GM18502 (cell line): ENCODE results near the gene GTF3C1.
"Not testable (repeated sequence)": the region's sequence is repeated elsewhere in the genome, so short reads cannot be mapped to it uniquely, and the experiment has no call there.

Experiments used
- ATAC-seq: cut with Tn5 transposase; IDR thresholded peaks from one replicate; pipeline ENCODE4 v1.9.1; 2021; ENCODE audit warnings: mild to moderate bottlenecking; ENCODE audit not compliant: unreplicated experiment, poor library complexity

Gene GTF3C1

DNA sequence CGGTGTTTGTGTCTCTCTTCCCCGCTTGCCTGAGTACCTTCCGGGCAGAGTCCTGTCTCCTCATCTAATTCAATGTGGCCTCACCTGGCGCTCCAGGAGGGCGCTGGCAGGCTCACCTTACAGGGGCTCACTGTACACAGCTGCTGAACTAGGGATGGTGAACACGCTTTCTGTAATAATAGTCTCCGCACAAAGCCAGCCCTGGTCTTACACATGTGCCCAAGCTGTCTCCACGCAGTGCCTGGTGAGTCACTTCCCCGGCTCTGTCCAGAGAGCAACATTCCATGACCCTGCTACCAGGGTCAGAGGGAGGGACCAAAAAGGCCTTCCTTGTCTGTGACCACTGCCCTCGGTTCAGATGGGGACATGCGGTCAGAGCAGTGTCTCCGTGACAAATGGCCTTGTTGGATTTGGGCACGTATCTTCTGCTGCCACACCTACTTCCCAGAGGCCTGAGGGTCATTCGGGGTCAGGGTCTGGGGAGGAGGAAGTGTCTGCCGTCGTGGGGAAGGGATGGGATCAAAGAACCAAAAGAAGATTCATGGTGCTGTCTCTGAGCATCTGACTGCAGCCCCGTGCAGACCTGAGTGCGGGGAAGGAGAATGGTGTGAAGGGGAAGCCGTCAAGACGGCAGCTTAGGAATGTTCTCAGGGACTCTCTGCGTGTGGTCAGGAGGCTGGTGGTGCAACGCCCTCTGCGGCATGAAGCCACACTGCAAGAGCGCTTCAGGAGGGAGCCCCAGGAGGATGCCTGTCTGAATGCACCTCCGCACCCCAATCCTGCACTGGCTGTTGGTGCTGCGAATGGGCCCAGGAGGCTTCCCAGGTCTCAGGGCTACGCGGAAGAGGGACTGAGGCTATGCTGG, 78.9 kb downstream of the GTF3C1 start:
- ATAC-seq: no peak

DNA sequence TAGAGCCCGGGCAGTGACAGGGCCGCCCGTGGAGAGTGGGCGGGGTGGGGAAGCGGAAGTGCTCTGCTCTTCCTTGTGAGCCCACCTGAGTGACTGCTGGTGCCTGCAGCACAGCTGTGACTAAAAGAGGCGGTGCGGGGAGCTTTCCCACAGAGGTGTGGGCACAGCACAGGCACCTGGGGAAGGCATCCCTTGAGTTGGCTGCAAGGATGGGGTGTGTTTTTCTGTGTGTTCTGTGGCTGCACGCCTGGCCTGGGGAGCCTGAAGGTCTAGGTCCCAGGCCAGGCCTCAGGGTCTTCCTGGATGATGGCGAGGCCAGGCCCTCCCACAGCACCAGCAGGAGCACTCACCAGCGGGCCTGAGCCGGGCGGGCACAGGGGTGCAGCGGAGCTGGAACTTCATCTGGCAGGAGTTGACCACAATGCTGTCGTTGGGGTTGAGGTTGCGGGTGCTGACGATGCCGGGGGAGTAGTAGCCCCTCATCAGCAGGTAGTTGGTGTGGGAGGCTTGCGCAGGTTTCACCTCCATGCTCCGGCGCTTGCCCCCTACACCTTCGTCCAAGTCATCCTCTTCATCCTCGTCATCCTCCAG, 80.7 kb downstream of the GTF3C1 start:
- no peak for ATAC-seq

DNA sequence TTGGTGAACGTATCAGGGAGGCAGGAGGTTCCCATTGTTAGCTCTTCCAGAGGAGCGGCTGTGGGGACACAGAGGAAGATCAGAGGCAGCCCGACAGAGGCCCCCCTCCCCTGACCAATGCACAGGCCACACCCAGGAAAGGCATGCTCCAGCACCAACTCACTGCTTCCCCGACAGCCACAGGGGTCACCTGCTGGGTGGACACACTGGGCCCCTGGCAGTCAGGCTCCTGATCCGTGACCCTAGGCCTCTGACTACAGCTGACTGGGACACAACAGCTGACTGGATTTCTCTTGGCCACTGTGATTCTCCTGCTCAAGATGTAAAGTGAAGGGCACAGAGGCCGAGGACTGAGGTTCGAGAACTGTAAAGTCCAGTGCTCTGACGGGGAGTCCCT, 84.2 kb downstream of the GTF3C1 start:
- no peak for ATAC-seq

DNA sequence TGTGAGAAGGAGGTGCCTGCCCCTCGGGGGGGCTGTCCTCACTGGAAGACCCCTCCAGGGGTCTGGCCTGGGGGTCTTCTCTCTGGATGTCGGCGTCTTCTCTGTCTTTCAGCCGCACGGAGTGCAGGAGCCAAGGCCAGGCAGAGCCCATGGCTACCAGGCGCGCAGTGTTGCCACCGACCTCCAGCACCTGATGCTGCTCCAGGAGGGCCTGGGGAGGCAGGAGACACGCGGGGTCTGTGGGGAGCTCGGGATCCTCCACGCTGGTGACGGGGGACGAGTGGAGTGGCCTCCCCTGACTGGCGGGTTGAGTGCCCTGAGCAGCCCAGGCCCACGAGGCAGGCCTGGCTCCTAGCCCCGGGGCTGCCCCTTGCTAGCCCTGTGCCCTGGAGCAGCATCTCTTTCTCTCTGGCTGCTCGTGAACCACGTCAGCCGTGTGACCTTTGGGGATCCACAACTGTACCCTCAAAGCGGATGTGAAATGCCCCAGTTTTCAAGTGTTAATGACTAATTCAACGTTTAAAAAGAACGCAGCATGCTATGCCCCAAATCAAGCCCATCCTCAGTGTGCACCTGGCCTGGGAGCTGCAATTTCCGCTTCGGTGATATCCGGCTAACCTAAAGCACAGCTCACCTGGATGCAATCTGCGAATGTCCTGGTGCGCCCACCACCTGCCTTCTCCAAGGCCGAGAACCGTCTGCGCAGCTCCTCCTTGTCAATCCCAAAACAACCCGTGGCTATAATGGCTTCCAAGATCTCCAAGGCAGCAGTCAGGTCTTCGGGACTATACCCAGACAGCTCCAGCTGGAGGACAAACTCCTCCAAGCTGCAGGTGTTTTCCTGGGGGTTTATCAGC, 84.9 kb downstream of the GTF3C1 start:
- ATAC-seq: no peak

DNA sequence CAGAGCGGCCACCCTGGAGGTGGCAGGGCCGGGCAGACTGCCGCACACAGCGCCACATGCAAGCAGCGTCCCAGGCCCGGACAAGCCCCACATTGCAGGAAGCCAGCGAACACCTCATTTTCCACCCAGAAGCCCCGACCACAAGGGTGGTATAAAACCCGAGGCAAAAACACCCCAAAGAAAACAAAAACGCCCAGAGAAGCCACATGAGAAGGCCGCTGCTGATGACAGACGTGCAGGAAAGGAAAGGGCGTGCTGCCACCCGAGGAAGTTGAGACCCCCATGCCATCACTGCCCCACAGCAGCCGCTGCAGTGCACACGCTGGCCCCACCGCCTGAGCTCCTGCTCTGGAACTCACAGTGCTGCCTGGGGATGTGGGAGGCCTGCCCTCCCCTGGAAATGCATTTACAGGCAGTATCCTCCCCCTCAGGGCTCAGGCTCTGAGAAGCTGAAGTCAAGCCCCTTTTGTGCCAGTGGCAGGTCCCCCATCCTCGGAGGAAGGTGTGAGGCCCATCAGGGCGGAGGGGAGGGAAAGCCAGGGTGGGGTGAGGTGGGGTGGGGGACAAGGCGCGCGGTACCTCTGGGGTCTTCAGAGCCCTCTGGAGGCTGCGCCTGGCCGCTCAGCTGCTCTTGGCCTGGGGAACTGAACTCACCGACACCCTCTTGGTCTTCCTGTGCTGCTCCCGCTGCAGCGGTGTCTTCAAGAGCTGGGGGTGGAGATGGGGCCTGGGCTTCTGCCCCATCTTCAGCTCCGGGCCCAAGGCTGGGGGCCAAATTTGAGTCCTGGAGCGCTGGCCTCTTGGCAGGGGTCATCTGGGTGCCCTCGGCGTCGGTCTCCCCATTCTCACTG, 85.7 kb downstream of the GTF3C1 start:
- ATAC-seq: no peak

DNA sequence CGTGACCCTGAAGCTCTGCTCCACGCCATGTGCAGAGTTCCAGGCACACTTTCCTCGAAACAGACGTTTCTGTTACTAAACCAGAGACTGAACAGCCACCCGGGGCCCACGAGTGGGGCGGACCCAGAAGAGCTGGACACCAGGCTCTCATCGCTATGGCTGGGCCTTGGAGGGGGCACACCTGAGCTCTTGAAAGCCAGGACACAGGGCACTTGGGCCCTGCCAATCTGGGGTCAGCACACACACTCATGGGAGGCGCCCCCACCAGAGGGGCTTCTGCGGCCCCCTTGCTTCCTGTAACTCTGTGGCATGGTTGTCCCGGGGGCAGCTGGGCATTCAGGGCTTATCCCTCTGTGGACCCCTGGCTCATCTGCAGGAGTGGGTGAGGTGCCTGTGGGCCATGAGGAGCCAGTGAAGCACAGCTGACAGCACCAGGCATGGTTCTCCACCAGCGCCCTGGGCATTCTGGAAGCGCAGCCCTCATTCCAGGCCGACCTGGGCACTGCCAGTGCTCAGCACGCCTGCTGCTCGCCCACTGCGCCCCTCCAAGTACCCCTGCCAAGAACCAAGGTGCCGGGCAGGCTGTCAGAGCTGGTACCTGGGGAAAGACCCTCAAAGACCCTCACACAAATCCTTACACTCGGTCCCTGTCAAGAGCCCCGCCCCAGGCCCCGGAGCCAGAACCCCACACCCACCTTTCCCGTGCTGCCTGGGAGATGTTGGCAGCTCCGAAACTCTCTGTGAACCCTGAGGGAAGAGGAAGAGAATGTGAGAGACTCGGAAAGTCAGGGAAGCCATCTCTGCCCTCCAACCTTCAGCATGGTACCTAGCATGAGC, 86.6 kb downstream of the GTF3C1 start:
- no peak for ATAC-seq

DNA sequence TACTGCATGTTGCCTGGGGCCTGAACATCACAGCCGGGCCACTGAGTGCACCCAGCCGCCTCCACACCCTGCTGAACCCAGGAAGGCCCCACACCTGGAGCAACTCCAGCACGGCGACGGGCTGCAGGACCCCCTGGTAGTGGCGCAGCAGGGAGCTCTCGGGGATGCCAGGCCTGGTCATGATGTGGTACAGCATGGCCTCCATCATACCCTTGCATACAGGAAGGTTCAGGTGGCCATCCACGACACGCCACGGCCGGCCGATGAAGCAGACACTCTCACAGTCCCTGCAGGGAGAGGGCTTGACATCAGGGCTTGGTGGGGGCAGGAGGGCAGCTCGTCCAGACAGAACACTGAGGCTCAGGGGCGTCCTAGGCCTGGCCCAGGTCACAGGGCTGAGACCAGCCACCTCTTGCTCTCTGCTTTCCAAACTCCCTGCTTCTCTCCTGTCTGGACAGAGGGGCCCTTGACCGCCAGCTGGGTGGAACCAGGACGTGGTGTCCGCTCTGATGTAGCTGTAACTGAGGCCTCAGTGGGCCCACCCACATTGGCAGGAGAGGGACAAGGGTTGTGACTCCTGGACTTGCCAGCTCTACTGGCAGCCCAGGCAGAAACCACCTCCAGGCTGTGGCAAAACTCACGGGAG, 87.4 kb downstream of the GTF3C1 start:
- no peak for ATAC-seq

DNA sequence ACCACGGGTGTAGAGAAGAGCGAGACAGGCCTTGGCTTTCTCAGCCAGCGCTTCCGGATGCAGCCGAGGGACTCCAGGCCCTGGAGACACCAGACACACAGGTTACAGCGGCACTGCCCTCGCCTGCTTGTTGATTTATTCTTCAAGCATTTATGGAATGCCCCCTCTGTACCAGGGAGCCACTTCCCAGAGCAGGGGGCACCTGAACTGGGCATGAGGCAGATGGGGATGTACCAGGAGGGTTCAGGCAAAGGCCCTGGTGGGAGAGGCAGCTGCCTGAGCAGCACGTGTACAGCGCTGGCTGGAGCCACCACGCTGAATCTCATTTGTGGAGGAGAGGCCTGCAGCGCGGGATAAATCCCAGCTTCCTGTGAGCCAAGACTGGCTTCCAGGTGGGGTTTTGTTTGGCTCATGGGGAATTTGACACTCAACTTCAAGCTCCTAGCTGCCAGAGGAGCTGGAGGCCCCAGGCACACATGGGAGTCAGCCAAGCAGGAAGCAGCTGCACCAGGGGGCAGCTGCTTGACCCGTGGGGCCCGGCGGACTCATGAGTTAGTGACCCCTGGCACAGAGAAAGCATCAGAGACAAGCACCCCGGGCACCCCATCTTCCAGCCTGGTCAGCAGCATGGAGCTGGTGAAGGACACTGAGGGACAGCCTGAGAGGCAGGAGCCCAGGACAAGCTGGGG, 88.1 kb downstream of the GTF3C1 start:
- no peak for ATAC-seq

DNA sequence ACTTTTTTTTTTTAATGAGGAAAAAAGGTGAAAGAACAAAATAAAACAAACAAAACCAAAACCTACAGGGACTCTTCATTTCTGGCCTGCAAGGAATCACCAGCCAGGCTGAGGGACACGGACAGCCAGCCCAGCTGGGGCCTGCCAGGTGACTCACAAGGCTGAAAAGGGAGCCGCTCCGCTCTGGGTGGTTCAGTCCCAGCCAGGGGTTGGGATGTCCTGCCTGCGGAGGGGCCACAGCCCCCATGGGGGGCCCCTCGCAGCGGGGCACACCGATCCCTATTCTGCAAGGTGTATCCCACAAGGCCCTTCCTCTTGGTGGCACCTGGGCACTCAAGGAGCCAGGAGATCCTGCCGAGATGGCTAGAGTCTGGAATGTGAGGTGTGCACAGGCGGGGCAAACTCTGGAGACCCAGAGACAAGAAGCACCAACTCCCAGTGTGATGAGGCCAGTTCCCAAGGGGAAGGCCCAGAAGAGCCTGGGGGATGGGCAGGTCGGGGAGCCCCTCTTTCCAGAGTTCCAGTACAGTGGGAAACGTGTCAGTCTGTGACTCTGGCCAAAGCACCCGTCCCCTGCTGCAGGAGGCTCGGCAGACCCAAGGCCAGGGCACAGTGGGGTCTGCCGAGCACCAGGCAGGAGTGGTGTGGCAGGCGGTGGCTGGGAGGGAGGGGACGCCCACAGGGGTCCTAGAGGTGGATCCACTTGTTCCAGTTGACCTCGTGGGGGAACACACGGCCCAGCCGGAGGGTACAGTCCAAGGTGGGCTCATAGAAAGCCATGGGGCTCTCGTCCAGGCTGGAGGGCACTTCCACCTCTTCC, 88.8 kb downstream of the GTF3C1 start:
- no peak for ATAC-seq

DNA sequence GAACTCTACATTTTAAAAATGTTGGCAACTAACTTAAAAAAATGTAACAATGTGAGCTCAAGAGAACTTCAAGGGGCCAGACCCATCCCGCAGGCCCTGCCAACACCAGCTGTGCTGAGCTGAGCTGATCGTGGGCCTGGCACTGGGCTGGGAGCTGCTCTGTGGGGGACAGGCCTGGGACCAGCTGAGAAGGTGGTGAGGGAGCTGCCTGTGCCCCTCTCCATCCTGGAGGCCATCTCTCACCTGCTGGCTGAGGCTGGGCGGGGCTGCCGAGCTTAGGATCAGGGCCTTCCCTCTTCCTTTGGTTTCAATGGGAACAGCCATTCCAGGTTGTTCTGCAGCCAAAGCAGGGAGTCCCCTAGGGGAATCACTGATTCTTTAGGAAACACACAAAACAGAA, 89.5 kb downstream of the GTF3C1 start:
- ATAC-seq: no peak

DNA sequence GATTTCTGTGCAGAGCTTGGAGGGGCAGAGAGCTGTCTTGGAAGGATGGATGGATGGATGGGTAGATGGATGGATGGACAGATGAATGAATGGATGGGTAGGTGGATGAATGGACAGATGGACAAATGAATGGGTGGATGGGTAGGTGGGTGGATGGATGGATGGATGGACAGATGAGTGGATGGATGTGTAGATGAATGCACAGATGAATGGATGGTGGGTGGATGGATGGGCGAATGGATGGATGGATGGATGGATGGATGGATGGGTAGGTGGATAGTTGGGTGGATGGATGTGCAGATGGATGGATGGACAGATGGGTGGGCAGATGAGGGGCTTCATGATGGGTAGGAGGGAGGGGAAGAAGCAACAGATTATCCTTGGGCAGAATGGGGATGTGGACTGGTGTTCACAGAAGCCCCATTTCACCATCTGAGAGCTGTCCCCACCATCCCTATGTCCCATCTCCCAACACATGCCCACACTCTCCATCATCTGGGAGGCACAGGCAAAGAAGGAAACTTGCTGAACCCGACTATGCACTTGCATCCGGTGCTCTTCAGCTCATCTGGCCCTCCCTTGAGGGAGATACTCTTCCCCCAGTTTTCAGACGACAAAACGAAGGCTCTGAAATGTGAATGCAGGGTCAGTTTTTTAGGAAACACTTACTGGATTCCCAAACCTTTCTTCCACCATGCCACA, 90.6 kb downstream of the GTF3C1 start:
- ATAC-seq: no peak

DNA sequence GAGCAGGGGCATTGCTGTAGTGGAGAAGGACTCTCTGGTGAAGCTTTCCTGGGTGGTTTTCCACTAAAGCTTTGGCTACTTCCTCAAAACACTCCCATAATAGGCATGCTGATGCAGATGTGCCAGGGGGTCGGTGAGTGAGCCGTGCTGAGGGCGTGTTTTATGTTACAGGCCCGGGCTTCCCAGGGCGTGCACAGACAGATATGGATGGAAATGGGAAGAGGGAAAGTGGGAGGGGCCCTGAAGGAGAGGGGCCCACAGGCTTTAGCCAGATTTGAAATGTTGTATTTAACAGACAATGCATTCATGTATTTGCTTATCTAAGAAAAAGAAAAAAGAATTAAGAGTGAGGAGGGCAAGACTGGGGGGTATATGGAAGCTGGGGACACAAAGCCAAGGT, 91.5 kb downstream of the GTF3C1 start:
- no peak for ATAC-seq

DNA sequence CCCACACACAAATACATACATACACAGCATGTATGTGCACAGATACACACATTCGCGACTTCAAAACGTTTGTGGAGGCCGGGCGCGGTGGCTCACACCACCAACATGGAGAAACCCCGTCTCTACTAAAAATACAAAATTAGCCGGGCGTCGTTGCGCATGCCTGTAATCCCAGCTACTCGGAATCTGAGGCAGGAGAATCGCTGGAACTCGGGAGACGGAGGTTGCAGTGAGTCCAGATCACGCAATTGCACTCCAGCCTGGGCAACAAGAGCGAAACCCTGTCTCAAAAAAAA, 92.2 kb downstream of the GTF3C1 start:
- not testable (repeated sequence) for ATAC-seq

DNA sequence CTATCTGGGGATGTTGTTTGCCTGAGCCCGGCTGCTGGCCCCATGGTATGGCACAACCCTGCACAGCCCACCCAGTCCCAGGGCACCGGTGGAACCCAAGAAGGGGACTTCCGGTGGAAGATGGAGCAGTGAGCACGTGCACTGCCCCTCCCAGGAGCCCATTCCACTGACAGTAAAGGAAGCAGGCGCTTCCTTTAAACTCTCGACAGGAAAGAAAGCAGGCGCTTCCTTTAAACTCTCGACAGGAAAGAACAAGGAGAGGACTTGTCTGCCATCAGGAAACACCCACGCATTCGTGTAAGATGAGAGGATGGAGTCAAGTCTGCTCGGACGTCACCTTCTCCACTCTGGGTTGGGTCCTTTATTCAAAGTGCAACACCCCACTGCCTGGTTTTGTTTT, 94.0 kb downstream of the GTF3C1 start:
- ATAC-seq: no peak

DNA sequence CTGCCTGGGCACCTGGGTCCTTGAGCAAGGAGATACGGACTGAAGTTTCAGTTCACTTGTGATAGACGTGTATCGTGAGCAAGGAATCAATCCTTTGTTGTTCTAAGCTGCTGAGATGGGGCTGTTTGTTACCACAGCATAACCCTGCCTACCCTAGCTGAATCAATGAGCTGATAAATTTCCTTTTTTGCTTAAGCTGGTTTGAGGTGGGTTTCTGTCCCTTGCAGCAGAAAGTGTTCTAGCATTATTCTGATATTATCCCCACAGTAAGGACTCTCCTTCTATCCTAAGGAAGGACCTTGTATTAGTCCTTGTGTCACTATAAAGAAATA, 96.3 kb downstream of the GTF3C1 start:
- no peak for ATAC-seq

DNA sequence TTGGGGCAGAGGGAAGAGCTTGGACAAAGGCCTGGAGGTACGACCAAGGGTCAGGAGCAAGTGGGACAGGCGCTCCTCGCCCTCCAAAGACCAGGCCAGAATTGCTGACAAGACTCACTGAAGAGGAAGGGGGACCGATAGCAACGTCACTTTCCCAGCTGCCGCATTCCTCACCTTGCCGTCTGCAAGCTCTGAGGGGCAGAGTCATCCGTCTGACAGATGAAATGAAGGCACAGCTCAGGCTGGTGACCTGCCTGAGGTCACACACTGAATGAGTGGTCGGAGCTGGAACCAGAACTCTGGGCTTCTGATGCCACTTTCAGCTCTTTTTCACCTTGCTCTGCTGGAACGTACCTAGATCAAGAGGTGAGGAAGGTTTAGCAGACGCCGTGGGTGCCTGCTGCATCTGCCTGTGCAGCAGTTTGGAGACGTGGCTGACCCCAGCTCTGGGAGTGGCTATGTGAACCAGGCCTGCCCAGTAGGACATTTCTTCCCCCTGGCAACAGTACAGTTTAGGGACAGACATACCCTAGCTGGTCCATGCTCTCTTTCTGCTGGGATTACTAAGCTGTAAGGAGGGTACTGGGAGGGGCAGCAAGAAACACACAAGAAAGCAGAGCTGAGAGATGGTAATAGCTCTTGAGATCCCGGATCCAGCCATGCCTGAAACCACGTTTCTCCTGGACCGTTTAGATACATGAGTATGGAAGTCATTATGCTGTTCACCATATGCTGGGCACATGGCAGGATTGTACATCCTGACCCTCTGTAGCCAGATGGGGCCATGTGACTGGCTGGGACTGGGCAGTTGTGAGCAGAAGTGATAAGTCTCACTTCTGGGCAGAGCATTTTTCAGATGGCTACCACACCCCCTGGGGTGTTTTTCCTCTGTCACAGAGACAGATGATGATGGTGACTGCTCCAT, 96.9 kb downstream of the GTF3C1 start:
- ATAC-seq: no peak
